ENCODE data around the gene FLOT1.

The FLOT1 gene

DNA sequence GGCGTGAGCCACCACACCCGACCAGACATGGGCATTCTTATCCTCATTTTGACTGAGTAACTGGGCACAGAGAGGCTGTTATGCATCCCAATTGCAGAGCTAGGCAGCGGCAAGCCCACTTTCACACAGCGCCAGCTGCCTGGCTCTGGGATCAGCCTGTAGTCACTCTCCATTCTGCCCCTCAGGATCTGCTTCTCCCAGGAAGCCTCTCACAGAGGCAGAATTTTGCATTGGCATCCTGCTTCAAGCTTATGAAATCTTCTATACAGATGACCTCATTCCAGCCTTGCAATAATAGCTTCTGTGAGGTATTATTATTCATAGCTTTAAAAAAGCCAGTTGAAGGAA, 38.9 kb upstream of the FLOT1 start:
- H3K9me3 ChIP-seq (ENCODE audit: control insufficient read depth, insufficient read depth, low read depth, low read length): no peaks in the 10 kb centered on the region; the same call in 1 of the 2 replicates
- CTCF ChIA-PET: interaction anchor here (0.6 to 2.8 kb wide), 9 partner anchors 12 to 96 kb away, joined by 3 to 18 read pairs (median 6); no protein-coding TSS in a partner anchor
- POLR2A ChIA-PET: interaction anchor here (0.6 to 4.0 kb wide), 17 partner anchors 10 to 164 kb away, joined by 3 to 64 read pairs (median 6); partner anchors contain the start of genes FLOT1, IER3, MDC1 and MRPS18B
- H3K27ac ChIP-seq (ENCODE audit: extremely low read depth, low read depth, low read length): peak overlapping the region; percentile 65
- H3K36me3 ChIP-seq (ENCODE audit: control insufficient read depth in 2 of 2, insufficient read depth in 1 of 2, low read length in 2 of 2): no peaks in the 10 kb centered on the region
- peak overlapping the region; percentile 33; the same call in 1 of the 2 replicates for H3K4me3 ChIP-seq (ENCODE audit: low read depth, low read length)
- no peak for TF ChIP-seq ZNF174 (tag by site-specific recombination; IDR thresholded peaks at IDR 0.05)
- no peak for TF ChIP-seq ZNF677 (tag by site-specific recombination; IDR thresholded peaks at IDR 0.05)
- H3K4me1 ChIP-seq (ENCODE audit: control insufficient read depth, insufficient read depth, low read length): peaks cover 10% of the 10 kb centered on the region; the same call in 1 of the 2 replicates

- CTCF ChIA-PET: interaction anchor here (0.7 to 1.7 kb wide), 3 partner anchors 12 to 58 kb away, joined by 3 to 7 read pairs (median 4); no protein-coding TSS in a partner anchor
- Histone ChIP-seq H3K27ac (ENCODE audit: extremely low read depth, low read depth, low read length) (no peak overlapping the region), H3K4me1 (ENCODE audit: control insufficient read depth, insufficient read depth, low read length) (peaks cover 10% of the 10 kb centered on the region; the same call in 1 of the 2 replicates), H3K9me3 (ENCODE audit: control insufficient read depth, insufficient read depth, low read depth, low read length) (no peaks in the 10 kb centered on the region; the same call in 1 of the 2 replicates), H3K36me3 (ENCODE audit: control insufficient read depth in 2 of 2, insufficient read depth in 1 of 2, low read length in 2 of 2) (no peaks in the 10 kb centered on the region), H3K4me3 (ENCODE audit: low read depth, low read length) (no peak overlapping the region)
- POLR2A ChIA-PET: interaction anchor here (0.8 to 4.0 kb wide), 3 partner anchors 11 to 163 kb away, joined by 3 to 64 read pairs (median 3); partner anchors contain the start of gene MRPS18B
- 0 out of 2 replicates have a peak, but pooled peaks have one; percentile 40 for TF ChIP-seq ZNF558 (tag by site-specific recombination; IDR thresholded peaks at IDR 0.05)
- TF ChIP-seq ZNF830 (tag by site-specific recombination; IDR thresholded peaks at IDR 0.05; ENCODE audit: low read depth): no peak
- peak; percentile 81 for TF ChIP-seq SETDB1 (IDR thresholded peaks at IDR 0.05; ENCODE audit: insufficient read length, low read length)
- TF ChIP-seq ZBTB7A (tag by site-specific recombination; IDR thresholded peaks at IDR 0.05; ENCODE audit: low read depth): no peak
- TF ChIP-seq, protein P1, sequence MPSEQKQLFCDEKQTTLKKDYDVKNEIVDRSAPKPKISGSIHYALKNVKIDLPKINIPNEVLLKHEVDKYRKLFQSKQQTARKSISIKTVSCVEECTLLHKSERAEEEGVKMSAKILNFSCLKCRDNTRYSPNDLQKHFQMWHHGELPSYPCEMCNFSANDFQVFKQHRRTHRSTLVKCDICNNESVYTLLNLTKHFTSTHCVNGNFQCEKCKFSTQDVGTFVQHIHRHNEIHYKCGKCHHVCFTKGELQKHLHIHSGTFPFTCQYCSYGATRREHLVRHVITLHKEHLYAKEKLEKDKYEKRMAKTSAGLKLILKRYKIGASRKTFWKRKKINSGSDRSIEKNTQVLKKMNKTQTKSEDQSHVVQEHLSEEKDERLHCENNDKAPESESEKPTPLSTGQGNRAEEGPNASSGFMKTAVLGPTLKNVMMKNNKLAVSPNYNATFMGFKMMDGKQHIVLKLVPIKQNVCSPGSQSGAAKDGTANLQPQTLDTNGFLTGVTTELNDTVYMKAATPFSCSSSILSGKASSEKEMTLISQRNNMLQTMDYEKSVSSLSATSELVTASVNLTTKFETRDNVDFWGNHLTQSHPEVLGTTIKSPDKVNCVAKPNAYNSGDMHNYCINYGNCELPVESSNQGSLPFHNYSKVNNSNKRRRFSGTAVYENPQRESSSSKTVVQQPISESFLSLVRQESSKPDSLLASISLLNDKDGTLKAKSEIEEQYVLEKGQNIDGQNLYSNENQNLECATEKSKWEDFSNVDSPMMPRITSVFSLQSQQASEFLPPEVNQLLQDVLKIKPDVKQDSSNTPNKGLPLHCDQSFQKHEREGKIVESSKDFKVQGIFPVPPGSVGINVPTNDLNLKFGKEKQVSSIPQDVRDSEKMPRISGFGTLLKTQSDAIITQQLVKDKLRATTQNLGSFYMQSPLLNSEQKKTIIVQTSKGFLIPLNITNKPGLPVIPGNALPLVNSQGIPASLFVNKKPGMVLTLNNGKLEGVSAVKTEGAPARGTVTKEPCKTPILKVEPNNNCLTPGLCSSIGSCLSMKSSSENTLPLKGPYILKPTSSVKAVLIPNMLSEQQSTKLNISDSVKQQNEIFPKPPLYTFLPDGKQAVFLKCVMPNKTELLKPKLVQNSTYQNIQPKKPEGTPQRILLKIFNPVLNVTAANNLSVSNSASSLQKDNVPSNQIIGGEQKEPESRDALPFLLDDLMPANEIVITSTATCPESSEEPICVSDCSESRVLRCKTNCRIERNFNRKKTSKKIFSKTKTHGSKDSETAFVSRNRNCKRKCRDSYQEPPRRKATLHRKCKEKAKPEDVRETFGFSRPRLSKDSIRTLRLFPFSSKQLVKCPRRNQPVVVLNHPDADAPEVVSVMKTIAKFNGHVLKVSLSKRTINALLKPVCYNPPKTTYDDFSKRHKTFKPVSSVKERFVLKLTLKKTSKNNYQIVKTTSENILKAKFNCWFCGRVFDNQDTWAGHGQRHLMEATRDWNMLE (tag by site-specific recombination; conservative IDR thresholded peaks at IDR 0.05; ENCODE audit: low read depth): 0 out of 2 replicates have a peak, but pooled peaks have one; percentile 18
- no peak for TF ChIP-seq ZNF530 (tag by site-specific recombination; IDR thresholded peaks at IDR 0.05; ENCODE audit: low read depth)
- 0 out of 2 replicates have a peak, but pooled peaks have one; percentile 5 for TF ChIP-seq PRDM1 (tag by site-specific recombination; IDR thresholded peaks at IDR 0.05)
- no peak for TF ChIP-seq ZNF426 (tag by site-specific recombination; IDR thresholded peaks at IDR 0.05)
- TF ChIP-seq INSM2 (tag by site-specific recombination; IDR thresholded peaks at IDR 0.05): no peak
These were observed 38.1 kb upstream of the FLOT1 start for GRCh38 chr6:30780642-30780920.

DNA sequence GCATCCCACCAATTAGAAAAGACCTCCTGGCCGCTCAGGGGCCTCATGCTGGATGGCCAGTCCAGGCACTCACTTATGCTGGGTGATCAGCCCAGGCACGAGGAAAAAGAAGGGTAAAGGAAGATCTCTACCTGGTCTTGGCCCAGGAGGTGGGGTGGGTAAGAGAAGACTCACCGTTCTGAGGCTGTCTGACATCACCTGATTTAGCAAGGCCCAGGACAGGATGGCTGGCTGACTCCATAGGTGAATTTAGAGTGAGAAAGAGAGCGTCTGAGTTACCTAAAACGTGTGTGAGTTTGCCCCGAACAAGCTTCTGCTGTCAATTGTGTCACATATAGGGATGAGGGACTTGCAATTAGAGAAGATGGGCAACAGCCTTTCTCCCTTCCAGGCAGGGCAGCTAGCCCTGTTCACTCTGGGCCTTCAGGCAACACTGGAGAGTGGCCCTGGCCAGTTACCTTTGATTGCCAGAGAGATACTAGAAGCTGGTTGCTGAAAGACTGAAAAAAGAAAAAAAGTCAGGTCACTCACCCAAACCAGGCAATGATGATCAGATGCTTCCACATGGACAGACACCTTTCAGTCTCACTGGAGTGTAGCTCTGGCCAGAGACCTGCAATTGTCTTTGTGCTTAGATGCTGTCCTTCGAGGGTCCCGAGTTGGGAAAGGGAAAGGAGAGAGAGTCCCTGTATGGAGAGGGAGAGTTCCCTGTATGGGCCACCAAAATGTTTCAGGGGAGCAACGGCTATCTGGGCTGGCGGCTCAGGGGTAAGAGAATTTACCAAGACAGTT, 37.6 kb upstream of the FLOT1 start:
- H3K36me3 ChIP-seq (ENCODE audit: control insufficient read depth in 2 of 2, insufficient read depth in 1 of 2, low read length in 2 of 2): no peaks in the 10 kb centered on the region
- peaks cover 10% of the 10 kb centered on the region; the same call in 1 of the 2 replicates for H3K4me1 ChIP-seq (ENCODE audit: control insufficient read depth, insufficient read depth, low read length)
- POLR2A ChIA-PET: interaction anchor here (0.7 to 4.0 kb wide), 3 partner anchors 10 to 33 kb away, joined by 3 to 64 read pairs (median 3); no protein-coding TSS in a partner anchor
- no peak overlapping the region for H3K4me3 ChIP-seq (ENCODE audit: low read depth, low read length)
- CTCF ChIA-PET: interaction anchor here (0.6 to 1.7 kb wide), 4 partner anchors 11 to 298 kb away, joined by 3 to 7 read pairs (median 4); no protein-coding TSS in a partner anchor
- no peak overlapping the region; the same call in 1 of the 2 replicates for H3K27ac ChIP-seq (ENCODE audit: extremely low read depth, low read depth, low read length)
- TF ChIP-seq ZNF10 (tag by site-specific recombination; IDR thresholded peaks at IDR 0.05): peak; percentile 73
- peak; percentile 95 for TF ChIP-seq PRDM1 (tag by site-specific recombination; IDR thresholded peaks at IDR 0.05)
- TF ChIP-seq, protein P2, sequence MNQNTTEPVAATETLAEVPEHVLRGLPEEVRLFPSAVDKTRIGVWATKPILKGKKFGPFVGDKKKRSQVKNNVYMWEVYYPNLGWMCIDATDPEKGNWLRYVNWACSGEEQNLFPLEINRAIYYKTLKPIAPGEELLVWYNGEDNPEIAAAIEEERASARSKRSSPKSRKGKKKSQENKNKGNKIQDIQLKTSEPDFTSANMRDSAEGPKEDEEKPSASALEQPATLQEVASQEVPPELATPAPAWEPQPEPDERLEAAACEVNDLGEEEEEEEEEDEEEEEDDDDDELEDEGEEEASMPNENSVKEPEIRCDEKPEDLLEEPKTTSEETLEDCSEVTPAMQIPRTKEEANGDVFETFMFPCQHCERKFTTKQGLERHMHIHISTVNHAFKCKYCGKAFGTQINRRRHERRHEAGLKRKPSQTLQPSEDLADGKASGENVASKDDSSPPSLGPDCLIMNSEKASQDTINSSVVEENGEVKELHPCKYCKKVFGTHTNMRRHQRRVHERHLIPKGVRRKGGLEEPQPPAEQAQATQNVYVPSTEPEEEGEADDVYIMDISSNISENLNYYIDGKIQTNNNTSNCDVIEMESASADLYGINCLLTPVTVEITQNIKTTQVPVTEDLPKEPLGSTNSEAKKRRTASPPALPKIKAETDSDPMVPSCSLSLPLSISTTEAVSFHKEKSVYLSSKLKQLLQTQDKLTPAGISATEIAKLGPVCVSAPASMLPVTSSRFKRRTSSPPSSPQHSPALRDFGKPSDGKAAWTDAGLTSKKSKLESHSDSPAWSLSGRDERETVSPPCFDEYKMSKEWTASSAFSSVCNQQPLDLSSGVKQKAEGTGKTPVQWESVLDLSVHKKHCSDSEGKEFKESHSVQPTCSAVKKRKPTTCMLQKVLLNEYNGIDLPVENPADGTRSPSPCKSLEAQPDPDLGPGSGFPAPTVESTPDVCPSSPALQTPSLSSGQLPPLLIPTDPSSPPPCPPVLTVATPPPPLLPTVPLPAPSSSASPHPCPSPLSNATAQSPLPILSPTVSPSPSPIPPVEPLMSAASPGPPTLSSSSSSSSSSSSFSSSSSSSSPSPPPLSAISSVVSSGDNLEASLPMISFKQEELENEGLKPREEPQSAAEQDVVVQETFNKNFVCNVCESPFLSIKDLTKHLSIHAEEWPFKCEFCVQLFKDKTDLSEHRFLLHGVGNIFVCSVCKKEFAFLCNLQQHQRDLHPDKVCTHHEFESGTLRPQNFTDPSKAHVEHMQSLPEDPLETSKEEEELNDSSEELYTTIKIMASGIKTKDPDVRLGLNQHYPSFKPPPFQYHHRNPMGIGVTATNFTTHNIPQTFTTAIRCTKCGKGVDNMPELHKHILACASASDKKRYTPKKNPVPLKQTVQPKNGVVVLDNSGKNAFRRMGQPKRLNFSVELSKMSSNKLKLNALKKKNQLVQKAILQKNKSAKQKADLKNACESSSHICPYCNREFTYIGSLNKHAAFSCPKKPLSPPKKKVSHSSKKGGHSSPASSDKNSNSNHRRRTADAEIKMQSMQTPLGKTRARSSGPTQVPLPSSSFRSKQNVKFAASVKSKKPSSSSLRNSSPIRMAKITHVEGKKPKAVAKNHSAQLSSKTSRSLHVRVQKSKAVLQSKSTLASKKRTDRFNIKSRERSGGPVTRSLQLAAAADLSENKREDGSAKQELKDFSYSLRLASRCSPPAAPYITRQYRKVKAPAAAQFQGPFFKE (tag by site-specific recombination; IDR thresholded peaks at IDR 0.05; ENCODE audit: borderline replicate concordance): no peak
- H3K9me3 ChIP-seq (ENCODE audit: control insufficient read depth, insufficient read depth, low read depth, low read length): no peaks in the 10 kb centered on the region; the same call in 1 of the 2 replicates
